ENCODE measurements around the gene NCS1. TPM values are rescaled to one million over a fixed set of nuclear protein-coding genes. Genes with fewer than 3 reads are reported as not detected.

NCS1 gene
- total RNA-seq, 1 experiment from 2014 or later, result 68.7 TPM

DNA sequence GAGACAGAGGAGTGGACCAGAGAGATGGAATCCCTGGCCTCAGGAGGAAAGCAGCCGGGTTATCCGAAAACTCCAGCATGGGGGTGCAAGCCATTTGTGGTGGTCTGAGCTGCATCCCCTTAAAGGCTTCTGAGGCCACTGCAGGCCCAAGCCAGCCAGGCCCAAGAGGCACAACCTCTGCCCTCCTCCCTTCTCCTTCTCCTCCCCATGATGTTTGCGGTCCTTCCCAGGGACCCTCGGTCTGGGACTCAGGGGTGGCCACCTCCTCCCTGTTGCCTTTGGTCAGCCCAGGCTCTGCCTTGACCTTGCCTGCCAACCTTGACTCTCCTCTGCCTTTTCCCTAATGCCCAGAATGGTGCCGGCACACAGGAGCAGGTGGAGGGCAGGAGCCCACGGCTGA is 4.6 kb downstream of the NCS1 start:
- POLR2A ChIA-PET, result no interaction called here
- Histone ChIP-seq H3K9me2 (ENCODE audit: insufficient read depth) (no peaks in the 10 kb centered on the region), H3K27ac (ENCODE audit: low read depth, low read length) (no peak overlapping the region), H3K27me3 (ENCODE audit: insufficient read depth, low read length) (no peaks in the 10 kb centered on the region), H3K4me2 (ENCODE audit: low read length) (no peak overlapping the region), H3K9me3 (ENCODE audit: control insufficient read depth in 1 of 2, insufficient read depth in 1 of 2, low read depth in 1 of 2, low read length in 2 of 2) (no peaks in the 10 kb centered on the region), H3K9ac (ENCODE audit: low read length) (no peak overlapping the region), H3K79me2 (ENCODE audit: insufficient read depth, low read length) (peaks cover 88% of the 10 kb centered on the region), H3K4me1 (ENCODE audit: control insufficient read depth in 1 of 2, insufficient read depth in 2 of 2, low read length in 2 of 2) (peaks cover 5 to 18% of the 10 kb centered on the region in 2 experiments; a peak in 3 of 4 replicates), H4K20me1 (ENCODE audit: insufficient read depth) (no peaks in the 10 kb centered on the region), H3K4me3 (replicated peaks in 1 of 2; ENCODE audit: low read depth in 1 of 2, low read length in 2 of 2) (no peak overlapping the region), H2AFZ (ENCODE audit: low read depth, low read length, poor library complexity, severe bottlenecking) (no peak overlapping the region), H3K36me3 (ENCODE audit: control insufficient read depth in 1 of 2, insufficient read depth in 2 of 2, low read length in 2 of 2) (peaks cover 0 to 4% of the 10 kb centered on the region in 2 experiments; a peak in 1 of 4 replicates)
- BruUV-seq (replicated peaks), result no TSS peak
- CTCF ChIA-PET, result no interaction called here
- DNase-seq (ENCODE audit: low read depth, low spot score), result no peak
- no peak for ATAC-seq
- RAD21 ChIA-PET (ENCODE audit: low non-redundant PET in 1 of 2, low total read pairs in 2 of 2, uncharacterized antibody in 2 of 2, unreplicated experiment in 2 of 2), result no interaction called here
- TF ChIP-seq ZBTB33 (IDR thresholded peaks at IDR 0.05; ENCODE audit: extremely low read depth, insufficient replicate concordance, low read length), result no peak
- no peak for TF ChIP-seq ELF1 (IDR thresholded peaks at IDR 0.05; ENCODE audit: borderline replicate concordance, low read depth)
- no peak for TF ChIP-seq POLR2A (IDR thresholded peaks at IDR 0.05; ENCODE audit: borderline replicate concordance, extremely low read depth, insufficient read depth, insufficient read length)
- no peak for TF ChIP-seq CBX3 (IDR thresholded peaks at IDR 0.05; ENCODE audit: low read depth)
- no peak for TF ChIP-seq MAX (IDR thresholded peaks at IDR 0.05)
- no peak for TF ChIP-seq RAD21 (IDR thresholded peaks at IDR 0.05; ENCODE audit: low read depth)
- TF ChIP-seq TCF7L2 (IDR thresholded peaks at IDR 0.05; ENCODE audit: borderline replicate concordance, extremely low read depth, insufficient read depth, insufficient read length), result no peak
- no peak for TF ChIP-seq SRF (IDR thresholded peaks at IDR 0.05; ENCODE audit: low read depth)
- no peak for TF ChIP-seq POLR2AphosphoS5 (IDR thresholded peaks at IDR 0.05; ENCODE audit: low read depth, low read length)
- no peak for TF ChIP-seq FOSL1 (IDR thresholded peaks at IDR 0.05; ENCODE audit: low read depth)
- no peak for TF ChIP-seq CEBPB (IDR thresholded peaks at IDR 0.05; ENCODE audit: low read depth)
- TF ChIP-seq EZH2 (IDR thresholded peaks at IDR 0.05), result no peak
- intact Hi-C loops (cut with micrococcal nuclease), result no loop called here
